ENCODE results near the gene TMEM63C.

Gene TMEM63C

DNA sequence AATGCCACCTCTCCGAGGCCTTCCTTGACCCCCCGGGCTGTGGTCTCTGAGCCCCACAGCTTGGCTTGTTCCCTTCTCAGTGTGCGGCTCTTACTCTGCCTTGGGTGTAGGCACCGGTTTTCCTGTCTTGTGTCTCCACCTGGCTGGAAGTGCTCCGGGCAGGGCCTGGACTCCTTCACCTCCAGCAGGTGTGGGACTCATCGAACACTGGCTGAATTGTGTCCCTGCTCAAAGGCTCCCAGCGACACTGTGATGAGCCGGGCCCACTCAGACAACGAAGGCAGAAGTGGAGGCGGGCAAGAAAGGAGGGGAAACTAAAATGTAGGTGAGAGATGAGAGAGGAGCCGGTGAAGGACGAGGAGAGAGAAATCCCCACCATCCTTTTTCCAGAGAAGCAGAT, 18.0 kb downstream of the TMEM63C start:
- DNase-seq, result no peak

DNA sequence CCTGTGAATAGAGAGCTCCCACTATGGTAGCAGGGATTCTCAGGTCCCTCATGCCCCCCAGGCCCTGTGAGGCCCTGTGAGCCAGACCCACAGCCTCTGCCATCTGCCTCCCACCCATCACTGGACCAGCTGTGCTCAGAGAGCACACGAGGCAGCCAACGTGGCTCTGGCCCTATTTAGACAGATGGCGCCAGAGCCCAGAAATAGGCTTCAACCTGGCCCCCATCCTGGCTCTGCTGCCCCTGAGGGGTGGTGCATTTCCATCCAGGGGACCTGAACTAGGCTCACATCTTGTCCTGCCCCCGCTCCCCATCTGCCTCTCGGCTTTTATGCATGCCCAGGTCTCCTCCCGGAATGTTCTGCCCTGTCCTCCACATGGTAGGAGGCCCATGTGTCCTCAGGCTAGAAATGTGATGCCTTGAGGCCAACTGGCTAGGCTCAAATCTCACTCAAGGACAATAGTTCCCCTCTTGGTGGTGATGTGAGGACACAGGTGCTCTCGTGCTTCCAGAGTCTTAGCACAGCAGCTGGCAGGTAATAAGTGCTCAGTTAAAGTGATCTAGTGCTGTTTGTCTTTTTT, 18.9 kb downstream of the TMEM63C start:
- no peak for DNase-seq

DNA sequence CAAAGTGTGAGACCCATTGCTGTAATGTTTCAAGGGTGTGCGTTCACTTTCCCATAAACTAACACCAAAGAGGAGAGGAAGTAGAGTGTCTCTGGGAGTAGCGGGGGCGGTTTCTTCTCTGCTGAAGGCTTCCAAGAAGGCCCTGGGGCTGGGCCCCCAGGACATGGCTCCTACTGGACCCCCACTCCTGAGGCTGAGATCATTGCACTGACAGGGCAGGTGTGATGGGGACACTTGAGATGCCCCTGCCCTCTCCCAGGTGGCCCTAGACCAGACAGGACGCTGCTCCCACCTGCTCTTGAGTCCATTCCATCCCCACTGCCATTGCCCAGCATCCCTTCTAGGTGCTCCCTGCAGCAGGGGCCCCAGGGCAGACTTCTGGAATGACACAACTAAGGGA, 20.1 kb downstream of the TMEM63C start:
- DNase-seq, result no peak

DNA sequence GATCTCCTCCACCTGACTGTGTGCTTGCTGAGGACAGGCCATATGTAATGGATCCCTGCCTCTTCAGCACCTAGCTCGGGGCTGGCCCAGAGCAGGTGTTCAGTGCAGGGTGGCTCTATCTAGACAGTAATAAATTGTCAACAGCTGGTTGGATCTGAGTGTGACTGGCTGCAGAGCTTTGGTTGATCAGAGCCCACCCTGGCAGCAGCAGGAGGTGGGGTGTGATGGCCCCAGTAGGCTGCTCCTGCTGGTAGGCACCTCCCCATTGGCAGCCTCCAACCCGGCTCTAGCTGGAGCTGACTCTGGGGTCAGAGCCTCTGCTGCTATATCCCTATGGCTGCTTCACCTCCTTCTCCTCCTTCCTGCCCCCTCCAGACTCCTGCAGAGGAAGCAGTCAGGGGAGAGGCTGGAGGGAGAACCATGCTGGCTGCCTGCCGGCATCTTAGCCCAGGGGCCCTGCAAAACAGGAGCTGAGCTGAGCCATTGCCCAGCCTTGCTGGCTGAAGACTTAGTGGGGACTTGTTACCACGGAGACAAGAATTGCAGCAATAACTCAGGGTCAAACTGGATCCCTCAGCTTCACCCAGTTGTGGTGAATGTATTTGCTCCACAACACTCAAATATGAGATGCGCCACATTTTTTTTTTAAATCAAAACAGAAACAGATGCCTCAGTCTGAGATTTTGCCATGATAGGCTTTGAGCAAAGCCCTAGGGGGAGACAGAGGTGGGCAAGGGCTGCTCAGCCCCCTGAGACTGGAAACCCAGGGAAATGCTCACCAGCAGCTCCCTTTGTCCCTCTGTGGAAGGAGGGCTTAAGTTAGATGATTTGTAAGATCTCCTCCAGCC, 22.2 kb downstream of the TMEM63C start:
- DNase-seq, result no peak

DNA sequence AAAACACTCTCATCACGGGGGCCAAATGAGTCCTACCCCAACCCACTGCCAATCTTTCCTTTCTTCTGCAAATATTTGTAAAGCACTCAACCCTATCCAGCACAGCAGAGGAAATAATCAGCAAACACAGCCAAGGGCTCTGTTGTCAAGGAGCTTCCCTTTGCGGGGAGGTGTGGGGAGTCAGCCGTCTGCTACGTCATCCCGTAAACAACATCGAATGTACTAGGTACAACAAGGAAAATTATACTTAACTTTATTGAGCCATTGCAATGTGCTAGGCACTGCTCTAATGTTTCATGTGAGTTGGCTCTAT, 22.8 kb downstream of the TMEM63C start:
- no peak for DNase-seq

DNA sequence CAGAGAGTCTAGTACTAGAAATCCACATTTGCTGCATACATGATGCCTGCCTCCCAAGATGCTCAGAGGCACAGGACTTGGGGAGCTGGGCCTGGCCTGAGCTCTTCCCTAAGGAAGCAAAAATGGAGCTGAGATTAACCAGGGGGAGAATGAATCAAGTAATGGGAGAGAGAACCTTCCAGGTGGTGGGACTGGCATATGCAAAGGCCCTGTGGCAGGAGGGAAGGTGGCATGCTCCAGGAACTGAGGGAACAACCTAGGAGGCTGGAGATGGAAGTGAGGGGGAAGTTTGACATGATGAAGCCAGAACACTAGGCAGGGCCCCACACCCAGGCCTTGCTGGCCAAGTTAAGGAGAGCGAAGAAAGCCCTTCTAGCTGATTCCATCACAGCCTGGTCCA, 23.3 kb downstream of the TMEM63C start:
- no peak for DNase-seq

DNA sequence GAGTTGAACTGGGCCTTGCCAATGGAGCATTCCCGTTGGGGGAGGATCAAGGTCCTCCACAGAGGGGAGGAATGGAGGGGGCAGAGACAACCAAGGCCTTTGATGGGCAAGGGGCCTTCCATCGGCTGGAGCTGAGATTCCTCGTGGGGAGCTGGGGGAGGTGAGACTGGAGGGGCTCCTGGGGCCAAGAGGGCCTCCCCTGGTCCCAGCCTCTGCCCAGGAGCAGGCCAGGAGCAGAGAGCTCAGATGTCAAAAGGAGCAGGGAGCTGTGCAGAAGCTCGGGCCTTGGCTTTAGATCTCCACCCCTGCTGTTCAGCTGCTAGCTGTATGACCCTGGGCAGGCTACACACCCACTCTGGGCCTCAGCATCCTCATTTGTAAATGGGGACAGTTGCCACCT, 24.0 kb downstream of the TMEM63C start:
- no peak for DNase-seq

DNA sequence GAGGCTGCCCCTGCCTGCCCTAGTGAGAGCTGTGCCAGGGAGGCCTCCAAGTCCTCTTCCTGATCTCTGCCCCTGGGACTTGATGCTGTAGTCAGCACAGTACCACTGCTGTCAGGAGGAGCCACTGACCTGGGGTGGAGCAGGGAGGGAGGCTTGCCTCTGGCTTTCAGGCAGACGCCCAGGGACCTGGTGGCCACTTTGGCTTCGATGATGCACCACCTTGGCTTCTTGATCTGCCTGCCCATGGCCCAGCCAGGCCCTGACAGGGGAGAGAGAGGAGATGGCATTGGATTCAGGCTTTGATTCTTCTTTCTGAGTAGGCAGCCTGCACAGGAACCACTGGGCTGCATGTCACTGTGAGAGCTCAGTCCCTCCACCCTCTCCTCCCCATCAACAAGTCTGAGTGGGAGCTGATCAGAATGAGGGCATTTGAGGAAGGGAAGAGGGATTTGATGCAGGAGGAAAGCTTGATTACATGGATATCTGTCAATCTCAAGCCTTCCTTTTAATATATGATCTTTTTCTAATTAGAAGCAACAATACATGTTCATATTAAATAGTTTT, 24.7 kb downstream of the TMEM63C start:
- DNase-seq, result no peak

DNA sequence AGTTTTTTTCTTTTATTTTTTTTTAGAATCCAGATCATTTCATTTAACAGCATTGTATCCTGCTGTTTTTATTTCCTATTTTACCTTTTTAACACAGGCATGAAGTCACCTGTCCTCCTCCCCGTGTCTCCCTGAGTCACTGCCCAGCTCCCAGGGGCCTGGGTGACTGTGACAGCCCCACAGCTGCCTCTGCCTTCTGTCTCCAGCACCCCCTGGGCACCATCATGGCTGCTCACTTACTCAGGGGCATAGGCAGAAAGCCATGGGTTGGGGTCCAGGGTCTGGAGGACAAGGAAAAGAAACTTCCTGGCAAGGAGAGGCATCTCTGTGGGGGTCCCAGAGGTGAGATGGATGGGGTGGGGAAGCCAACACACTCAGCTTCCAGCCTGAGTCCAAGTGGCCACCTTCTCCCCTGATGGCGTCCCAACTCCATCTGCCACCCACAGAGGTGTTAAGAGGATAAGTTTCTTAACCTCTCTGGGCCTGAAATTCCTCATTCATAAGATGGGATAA, 25.3 kb downstream of the TMEM63C start:
- DNase-seq, result no peak

DNA sequence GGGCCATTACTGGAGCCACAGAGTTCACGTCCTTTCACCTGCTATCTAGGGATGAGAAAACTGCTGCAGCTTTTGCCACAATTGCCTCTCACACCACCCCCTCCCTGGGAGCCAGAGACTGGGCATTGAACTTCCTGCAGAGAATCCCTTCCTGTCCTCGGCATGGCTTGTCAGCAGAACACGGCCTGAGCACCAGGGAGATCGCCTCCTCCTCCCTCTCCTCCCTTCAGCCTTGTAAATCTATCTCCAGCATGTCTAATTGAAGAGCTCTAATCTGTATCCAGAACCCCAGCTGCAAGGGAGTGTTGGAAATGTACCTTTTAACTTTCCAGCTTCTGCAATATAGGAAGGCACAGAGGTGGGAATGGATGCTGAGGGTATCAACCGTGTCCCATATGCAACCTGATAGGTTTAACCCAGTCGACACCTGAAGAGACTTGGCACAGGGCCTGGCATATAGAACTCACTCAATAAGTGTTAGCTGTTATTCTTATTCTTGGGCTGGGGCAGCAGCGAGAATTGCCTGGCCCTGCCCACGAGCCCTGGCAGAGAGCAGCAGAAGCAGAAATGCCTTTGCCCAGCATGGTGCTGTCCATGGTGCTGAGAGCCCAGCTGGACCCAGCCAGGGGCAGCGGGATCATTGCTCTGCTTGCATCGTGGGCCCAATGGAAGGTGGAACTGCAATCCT, 26.8 kb downstream of the TMEM63C start:
- peak; percentile 45 for DNase-seq

DNA sequence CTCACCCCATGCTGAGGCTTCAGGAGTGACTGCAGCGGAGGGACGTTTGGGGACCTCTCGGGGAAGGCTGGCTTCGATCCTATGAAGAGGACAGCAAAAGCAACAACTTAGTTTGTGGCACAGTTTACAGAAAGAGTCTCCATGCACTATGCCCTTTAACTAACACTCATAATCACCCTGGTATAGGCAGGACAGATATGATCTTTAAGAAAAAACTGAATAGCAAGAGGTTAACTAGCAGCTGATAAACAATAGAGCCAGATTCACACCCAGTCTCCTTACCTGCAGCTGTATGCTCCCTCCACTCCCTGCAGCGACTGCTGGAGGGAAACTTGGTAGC, 27.4 kb downstream of the TMEM63C start:
- DNase-seq, result no peak

DNA sequence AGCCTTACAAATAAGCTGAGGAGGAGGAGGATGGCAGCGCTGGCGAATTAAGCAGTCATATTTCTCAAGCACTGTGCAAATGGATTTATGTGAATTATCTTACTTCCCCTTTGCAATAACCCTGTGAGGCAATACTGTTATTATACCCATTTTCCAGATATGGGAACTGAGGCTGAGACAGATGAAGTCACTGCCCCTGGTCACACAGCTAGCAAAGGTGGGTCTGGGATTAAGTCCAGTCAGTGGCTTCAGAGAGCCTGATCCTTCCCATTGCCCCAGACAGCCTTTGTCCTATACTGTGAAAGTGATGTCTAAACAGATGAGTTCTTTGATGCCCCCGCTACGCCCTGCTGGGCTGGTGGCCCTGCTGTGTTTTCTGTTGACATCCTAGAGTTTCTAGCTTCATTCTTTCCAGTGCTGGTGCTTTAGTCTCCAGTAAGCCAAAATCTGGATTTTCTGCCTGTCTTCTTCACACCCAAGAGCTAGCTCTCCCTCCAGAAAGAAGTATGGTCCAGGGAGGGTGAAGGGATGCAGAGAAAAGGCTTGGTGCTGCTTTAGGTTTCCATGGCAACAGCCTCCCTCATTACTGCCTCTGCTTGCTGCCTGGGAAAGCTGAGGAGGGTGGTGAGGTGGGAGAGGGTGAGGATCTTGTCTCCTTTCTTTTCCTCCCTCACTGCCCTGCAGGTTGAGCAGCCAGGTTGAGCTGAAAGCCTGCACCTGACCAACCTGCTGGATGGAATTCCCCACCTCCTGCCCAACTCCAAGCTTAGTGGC, 30.7 kb downstream of the TMEM63C start:
- no peak for DNase-seq

DNA sequence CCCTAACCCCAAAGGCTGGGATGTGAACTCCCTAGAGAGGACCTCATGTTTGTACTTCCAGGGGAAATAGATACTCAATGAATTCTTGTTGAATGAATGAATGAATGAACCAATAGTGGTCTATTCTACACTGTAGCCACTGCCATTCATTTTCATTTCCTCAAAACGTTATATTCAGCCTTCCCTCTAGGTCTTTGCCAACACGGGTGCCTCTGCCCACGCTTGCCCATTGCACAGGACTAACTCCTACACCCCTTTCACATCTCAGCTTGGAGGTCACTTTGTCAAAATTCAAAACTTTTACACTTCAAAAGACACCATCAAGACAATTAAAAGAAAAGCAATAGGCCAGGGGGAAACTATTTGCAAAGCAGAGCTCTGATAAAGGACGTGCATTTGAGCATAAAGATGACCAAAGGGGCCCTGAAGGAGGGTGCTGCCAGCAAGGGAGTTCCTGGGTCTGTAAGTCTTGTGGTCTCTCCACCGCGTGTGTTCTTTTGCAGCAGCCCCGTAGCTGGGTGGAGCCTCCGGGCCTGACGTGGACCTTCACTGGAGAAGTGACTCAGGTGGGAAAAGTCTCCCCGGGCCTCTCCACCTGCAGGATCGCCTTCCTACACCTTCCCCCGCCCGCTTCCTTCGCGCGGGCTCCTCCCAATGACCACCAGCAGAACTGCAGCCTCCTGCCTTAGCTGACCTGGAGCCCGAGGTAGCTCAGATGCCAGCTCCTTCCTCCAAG, 31.5 kb downstream of the TMEM63C start:
- DNase-seq, result no peak

DNA sequence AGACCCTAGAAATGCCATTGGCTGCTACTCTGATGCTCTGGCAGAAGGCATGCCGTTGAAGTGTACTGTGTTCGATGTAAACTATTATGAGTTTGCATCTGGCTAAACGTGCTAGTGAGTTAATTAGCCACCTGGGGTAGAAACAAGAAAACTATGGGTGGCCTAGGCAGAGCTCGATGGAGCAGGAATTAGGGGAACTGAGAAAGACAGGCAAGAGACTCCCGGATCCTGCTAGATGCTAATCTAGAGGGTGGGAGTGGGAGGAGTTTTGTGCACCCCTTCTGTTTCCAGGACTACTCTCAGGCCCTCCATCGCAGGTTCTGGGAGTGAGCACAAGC, 32.0 kb downstream of the TMEM63C start:
- DNase-seq, result no peak

DNA sequence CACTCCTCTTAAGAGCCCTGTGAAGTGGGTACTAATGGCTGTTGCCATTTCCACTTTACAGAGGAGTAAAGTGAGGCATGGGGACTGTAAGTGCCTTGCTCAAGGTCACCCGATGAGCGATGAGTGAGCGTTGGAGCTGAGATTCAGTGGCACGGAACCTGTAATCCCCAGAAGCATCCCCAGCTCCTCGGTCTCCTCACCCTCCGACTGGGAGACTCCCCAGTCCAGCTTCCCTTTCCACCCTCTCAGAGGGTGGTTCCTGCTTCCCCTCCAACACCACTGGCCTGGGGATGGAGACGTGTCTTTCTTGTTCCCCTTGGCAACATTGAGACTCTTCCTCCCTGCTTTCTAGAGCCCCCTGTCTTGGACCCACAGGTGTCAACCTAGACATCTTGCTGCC, 32.6 kb downstream of the TMEM63C start:
- no peak for DNase-seq

DNA sequence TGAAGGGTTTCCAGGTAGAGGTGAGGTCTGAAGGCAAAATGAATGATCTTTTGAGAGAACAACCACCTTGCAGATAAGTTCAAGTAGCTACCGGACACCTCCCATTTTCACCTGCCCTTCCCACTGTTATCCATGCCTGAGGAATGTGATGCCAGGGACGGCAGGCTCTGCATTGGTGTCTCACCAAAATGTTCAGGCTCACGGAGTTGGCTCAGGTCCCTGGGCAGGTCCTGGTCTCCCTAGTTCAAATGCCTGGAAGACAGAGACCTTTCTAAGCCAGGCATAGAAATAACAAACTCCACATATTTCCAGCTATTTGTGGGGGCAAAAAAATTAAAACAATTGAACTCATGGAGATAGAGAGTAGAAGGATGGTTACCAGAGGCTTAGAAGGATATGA, 36.0 kb downstream of the TMEM63C start:
- no peak for DNase-seq

DNA sequence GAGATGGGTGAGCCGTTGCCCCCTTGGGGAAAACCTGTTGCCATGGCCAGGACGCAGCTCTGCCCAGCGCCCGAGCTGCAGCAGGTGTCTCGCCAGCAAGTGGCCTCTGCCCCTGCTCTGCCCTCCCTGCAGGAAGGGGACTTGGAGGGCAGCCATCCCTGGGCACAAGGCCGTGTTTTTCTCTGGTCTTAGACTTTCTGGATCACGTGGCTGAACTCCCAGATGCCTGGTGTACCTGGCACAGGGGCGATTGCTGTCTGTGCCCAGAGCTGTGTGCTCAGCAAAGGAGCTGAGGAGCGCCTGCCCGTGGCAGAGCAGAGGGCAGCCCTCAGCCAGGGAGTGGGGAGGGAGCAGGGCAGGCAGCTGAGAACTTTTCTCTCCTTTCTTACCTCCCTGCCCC, 38.0 kb downstream of the TMEM63C start:
- DNase-seq, result no peak

DNA sequence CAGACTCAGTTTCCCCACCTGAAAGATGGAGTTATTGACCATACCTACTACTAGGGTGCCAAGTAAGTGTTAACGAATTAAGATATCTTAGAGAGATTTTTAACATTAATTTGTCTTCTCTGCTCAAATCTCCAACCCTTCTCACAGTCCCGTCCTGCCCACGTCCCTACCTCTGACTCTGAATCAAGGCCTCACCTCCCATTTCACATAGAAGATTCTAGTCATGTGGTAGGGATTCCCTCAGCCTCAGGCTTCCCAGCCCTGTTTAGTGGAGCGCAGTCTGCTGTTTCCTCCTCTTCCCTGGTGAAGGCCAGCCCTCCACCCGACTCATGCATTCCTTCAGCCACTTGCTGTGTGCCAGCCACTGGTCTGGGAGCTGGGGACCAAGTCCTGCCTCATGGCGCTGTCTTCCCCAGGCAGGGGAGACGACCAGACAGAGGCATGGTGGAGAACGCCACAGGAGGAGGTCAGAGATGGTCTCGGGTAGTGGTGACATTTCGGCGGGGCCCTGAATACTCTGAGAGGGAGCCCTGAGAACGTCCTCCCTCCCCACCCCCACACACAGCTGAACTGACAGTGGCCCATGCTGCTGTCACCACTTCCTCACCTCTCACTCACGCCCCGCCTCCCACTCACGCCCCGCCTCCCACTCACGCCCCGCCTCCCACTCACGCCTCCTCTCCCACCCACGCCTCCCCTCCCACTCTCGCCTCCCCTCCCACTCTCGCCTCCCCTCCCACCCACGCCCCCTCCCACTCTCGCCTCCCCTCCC, 38.8 kb downstream of the TMEM63C start:
- DNase-seq, result no peak

DNA sequence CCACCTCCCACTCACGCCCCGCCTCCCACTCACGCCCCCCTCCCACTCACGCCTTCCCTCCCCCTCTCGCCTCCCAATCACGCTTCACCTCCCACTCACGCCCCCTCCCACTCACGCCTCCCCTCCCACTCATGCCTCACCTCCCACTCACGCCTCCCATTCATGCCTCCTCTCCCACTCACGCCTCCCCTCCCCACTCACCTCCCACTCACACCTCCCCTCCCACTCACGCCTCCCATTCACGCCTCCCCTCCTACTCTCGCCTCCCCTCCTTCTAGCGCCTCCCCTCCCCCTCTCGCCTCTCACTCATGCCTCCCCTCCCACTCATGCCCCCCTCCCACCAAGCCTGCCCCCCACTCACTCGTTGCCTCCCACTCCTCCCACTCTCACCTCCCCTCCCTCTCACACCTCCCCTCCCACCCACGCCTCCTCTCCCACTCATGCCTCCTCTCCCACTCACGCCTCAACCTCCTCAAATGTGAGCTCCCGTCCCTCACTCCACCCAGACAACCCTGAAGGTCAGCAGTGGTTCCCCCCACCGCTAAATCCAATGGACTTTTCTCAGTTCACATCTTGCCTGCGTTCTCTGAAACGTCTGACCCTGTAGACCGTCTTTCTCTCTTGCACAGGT, 39.8 kb downstream of the TMEM63C start:
- no peak for DNase-seq

DNA sequence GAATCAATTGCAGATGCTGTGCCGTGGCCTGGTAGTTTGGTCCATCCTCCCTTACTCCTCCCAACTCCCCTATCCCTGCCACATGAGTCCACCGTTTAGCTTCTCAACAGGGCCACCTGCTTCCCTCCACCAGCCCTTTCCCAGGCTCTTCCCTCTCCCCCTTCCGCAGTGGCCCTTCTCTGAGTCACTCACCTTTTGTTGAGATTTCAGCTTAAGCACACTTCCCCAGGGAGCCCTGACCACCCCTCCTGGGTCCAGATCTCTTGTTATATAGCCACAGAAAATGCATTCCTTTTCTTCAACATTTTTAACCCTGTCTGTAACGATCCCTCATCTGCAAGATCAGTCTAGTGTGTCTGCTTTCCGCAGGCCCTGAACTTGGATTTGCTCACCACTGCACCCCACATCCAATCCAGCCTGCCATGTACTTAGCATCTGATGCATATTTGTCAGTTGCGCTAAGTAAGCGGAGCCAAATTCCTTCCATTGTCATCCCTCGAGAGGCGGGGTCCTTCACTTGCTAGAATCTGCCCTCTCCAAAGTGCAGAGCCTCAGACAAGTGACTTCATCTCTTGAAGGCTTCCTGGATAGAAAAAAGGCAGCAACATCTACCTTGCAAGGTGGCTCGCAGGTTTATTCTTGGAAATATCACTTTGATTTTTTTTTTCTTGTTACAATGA, 41.1 kb downstream of the TMEM63C start:
- no peak for DNase-seq

DNA sequence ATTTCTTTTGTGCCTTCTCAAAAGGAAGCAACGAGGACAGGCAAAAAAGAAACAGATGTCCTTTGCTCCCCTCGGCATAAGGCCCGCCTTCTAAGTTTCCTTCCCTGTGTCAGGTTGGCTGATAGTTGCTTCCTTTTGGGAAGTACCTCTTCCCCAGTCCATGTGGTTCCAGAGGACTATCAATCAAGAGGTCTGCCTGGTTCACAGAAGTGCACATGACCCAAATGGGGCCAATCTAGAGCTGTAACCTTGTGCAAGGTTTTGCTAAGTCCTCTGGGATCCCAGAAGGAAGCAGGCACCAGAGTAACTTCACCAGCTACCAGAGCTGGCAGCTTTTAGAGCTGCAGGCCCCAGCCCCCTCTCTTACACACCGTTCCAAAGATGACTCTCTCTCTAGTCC, 42.6 kb downstream of the TMEM63C start:
- DNase-seq, result no peak
